Loucy (cell line): ENCODE measurements around the gene DMXL2.

Experiments used
- H2AFZ ChIP-seq: fragments of 200-600 bp; sonication (generic); 2 replicates; pipeline ENCODE4 v1.6.0; 2016; ENCODE audit warnings: antibody characterized with exemption, mild to moderate bottlenecking, low read length, moderate library complexity
- H3F3A ChIP-seq: fragments of 200-600 bp; 2 replicates; pipeline ENCODE4 v1.6.0; 2016; ENCODE audit warnings: antibody characterized with exemption, low read depth, mild to moderate bottlenecking
- H3K27me3 ChIP-seq: fragments of 200-600 bp; sonication (generic); 2 replicates; pipeline ENCODE4 v1.6.1; 2014; ENCODE audit warnings: low read length, mild to moderate bottlenecking; ENCODE audit not compliant: insufficient read depth, poor library complexity, severe bottlenecking
- H3K36me3 ChIP-seq: fragments of 200-600 bp; sonication (generic); 2 replicates; pipeline ENCODE4 v1.6.1; 2016; ENCODE audit warnings: low read length; ENCODE audit not compliant: insufficient read depth
- H3K4me1 ChIP-seq: fragments of 200-600 bp; sonication (generic); 2 replicates; pipeline ENCODE4 v1.5.1; 2014; ENCODE audit warnings: low read length, mild to moderate bottlenecking; ENCODE audit not compliant: insufficient read depth, poor library complexity, severe bottlenecking
- H3K4me2 ChIP-seq: fragments of 200-600 bp; sonication (generic); 2 replicates; pipeline ENCODE4 v1.6.0; 2014; ENCODE audit warnings: antibody characterized with exemption, low read length, low read depth, mild to moderate bottlenecking; ENCODE audit not compliant: poor library complexity, severe bottlenecking
- H3K4me3 ChIP-seq: fragments of 200-600 bp; sonication (generic); 2 replicates; pipeline ENCODE4 v1.5.1; 2014; ENCODE audit warnings: low read length, mild to moderate bottlenecking, mixed read lengths; ENCODE audit not compliant: poor library complexity, severe bottlenecking
- H3K79me2 ChIP-seq: fragments of 200-600 bp; sonication (generic); 2 replicates; pipeline ENCODE4 v1.6.1; 2014; ENCODE audit warnings: low read length; ENCODE audit not compliant: insufficient read depth
- H3K9ac ChIP-seq: fragments of 200-600 bp; sonication (generic); 2 replicates; pipeline ENCODE4 v1.6.0; 2014; ENCODE audit warnings: mild to moderate bottlenecking, low read depth, low read length, moderate library complexity; ENCODE audit not compliant: poor library complexity, severe bottlenecking
- H3K9me2 ChIP-seq: fragments of 200-600 bp; sonication (generic); replicated peaks from 2 replicates; pipeline ENCODE4 v1.6.1; 2016; ENCODE audit warnings: low read depth, low read length, mixed read lengths
- H3K9me3 ChIP-seq: fragments of 200-600 bp; sonication (generic); 2 replicates; pipeline ENCODE4 v1.6.1; 2014; ENCODE audit warnings: mild to moderate bottlenecking, antibody characterized with exemption, low read length, low read depth; ENCODE audit not compliant: insufficient read depth
- H4K20me1 ChIP-seq: fragments of 200-600 bp; sonication (generic); 2 replicates; pipeline ENCODE4 v1.6.0; 2014; ENCODE audit warnings: antibody characterized with exemption, low read length, mild to moderate bottlenecking; ENCODE audit not compliant: insufficient read depth, poor library complexity, severe bottlenecking
- CTCF ChIP-seq: fragments of 200-600 bp; sonication (generic); conservative IDR thresholded peaks from 2 replicates; pipeline ENCODE4 v1.5.1; 2014; ENCODE audit warnings: mild to moderate bottlenecking, antibody characterized with exemption, low read length
- EZH2phosphoT487 ChIP-seq: fragments of 200-600 bp; IDR thresholded peaks from 2 replicates; pipeline ENCODE4 v1.6.1; 2018; ENCODE audit warnings: antibody characterized with exemption, mild to moderate bottlenecking, moderate library complexity, borderline replicate concordance

DMXL2 gene

GRCh38 chr15:51401051-51401780 lies 221.4 kb downstream of the DMXL2 start:
- Histone ChIP-seq H3K79me2 (no peaks in the 10 kb centered on the region), H3K27me3 (no peaks in the 10 kb centered on the region)

DNA sequence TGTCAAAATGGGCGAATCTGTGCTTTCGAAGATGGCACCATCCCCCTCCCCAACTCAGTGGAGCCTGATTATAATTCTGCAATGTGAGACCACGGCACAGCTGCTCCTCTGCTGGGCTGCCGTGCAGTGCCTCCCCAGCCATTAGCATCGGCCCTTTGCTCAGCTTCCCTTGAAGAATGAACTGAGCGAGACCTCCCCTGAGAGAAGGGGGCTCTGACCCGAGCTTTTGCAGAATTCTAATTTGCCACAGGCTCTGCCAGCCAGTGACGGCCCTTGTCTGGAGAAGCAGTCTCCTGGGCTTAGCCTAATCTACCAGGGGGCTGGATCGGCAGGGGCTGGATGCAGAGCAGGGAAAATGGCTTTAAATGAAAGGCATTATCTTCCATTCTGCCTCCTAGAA lies 223.9 kb downstream of the DMXL2 start:
- no peaks in the 10 kb centered on the region for H3F3A ChIP-seq
- H3K9me3 ChIP-seq: no peaks in the 10 kb centered on the region
- H3K4me1 ChIP-seq: no peaks in the 10 kb centered on the region
- no peaks in the 10 kb centered on the region for H3K9me2 ChIP-seq
- H2AFZ ChIP-seq: no peak overlapping the region
- H3K4me2 ChIP-seq: no peak overlapping the region
- no peaks in the 10 kb centered on the region for H3K27me3 ChIP-seq
- no peaks in the 10 kb centered on the region for H4K20me1 ChIP-seq
- H3K79me2 ChIP-seq: no peaks in the 10 kb centered on the region
- H3K4me3 ChIP-seq: no peak overlapping the region
- no peaks in the 10 kb centered on the region for H3K36me3 ChIP-seq
- no peak overlapping the region for H3K9ac ChIP-seq
- TF ChIP-seq EZH2phosphoT487: no peak
- TF ChIP-seq CTCF: no peak

More at GRCh38 chr15:51401051-51401780, 221.4 kb downstream of the DMXL2 start:
- Histone ChIP-seq H3K4me1 (no peaks in the 10 kb centered on the region), H4K20me1 (no peaks in the 10 kb centered on the region), H3K4me2 (no peak overlapping the region), H3K9me3 (no peaks in the 10 kb centered on the region), H3K9me2 (no peaks in the 10 kb centered on the region), H3K4me3 (no peak overlapping the region), H3K9ac (no peak overlapping the region), H3F3A (no peaks in the 10 kb centered on the region), H2AFZ (no peak overlapping the region), H3K36me3 (no peaks in the 10 kb centered on the region)
- no peak for TF ChIP-seq EZH2phosphoT487
- no peak for TF ChIP-seq CTCF
